ENCODE data around the gene SERF2. TPM values are rescaled to one million over a fixed set of nuclear protein-coding genes. Genes with fewer than 3 reads are reported as not detected.
A peak's percentile ranks its signal among the peaks of the same experiment; 100 is the strongest.

Gene SERF2
- total and polyA plus RNA-seq, 2 experiments from 2014 or later, result 996 to 3,311 TPM

DNA sequence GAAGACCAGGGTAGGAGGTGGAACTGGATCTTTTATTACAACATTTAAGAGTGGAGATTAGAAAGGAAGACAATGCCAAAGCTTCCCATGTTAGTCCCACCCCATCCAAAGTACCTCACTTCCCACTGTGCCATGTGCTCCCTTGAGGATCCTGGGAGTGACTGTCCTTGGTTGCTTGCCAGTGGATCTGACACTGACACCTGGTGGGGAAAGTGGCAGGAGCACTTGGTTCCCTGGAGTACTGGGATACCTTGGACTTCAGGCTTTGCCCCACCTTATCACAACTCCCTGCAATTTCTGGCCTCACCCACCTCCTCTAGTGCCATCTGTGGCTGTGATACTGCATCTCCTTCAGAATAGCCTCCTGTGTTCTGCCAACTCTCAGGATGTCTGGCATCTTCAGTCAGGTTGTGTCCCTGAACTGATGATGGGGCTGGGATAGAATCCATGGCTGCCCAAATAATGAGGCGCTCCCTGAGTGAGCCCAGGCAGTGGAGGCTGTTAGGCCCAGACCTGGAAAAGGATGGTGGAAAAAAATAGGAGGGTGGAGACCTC is 16.6 kb upstream of the SERF2 start:
- Histone ChIP-seq H3K27ac (no peak overlapping the region), H3K9ac (no peak overlapping the region), H3K79me2 (ENCODE audit: insufficient read depth) (no peaks in the 10 kb centered on the region), H2AFZ (no peak overlapping the region), H4K20me1 (ENCODE audit: insufficient read depth) (no peaks in the 10 kb centered on the region), H3K9me2 (ENCODE audit: insufficient read depth) (no peaks in the 10 kb centered on the region), H3K4me2 (ENCODE audit: unreplicated experiment) (no peak overlapping the region), H3F3A (ENCODE audit: insufficient read depth) (peaks cover 60% of the 10 kb centered on the region), H3K9me3 (ENCODE audit: low read depth) (no peaks in the 10 kb centered on the region), H3K27me3 (replicated peaks; ENCODE audit: insufficient read depth) (no peaks in the 10 kb centered on the region), H3K36me3 (ENCODE audit: low read depth) (peaks cover 27% of the 10 kb centered on the region), H3K4me1 (ENCODE audit: insufficient read depth) (peaks cover 7% of the 10 kb centered on the region; the same call in 1 of the 2 replicates), H3K4me3 (no peak overlapping the region)
- peak; percentile 74 for DNase-seq
- 90 to 94% methylated on average over 1 of the region's 1 CpG for WGBS, 2 experiments (ENCODE audit: low coverage in 1 of 2, low lambda C conversion rate in 2 of 2, missing lambda C conversion rate in 2 of 2)
- in situ Hi-C loops (cut with MboI), result no loop called here
- no peak for TF ChIP-seq EZH2 (IDR thresholded peaks at IDR 0.05; ENCODE audit: insufficient read depth, poor library complexity, severe bottlenecking)
- no peak for TF ChIP-seq EZH2phosphoT487 (IDR thresholded peaks at IDR 0.05; ENCODE audit: insufficient read depth, low read depth)

DNA sequence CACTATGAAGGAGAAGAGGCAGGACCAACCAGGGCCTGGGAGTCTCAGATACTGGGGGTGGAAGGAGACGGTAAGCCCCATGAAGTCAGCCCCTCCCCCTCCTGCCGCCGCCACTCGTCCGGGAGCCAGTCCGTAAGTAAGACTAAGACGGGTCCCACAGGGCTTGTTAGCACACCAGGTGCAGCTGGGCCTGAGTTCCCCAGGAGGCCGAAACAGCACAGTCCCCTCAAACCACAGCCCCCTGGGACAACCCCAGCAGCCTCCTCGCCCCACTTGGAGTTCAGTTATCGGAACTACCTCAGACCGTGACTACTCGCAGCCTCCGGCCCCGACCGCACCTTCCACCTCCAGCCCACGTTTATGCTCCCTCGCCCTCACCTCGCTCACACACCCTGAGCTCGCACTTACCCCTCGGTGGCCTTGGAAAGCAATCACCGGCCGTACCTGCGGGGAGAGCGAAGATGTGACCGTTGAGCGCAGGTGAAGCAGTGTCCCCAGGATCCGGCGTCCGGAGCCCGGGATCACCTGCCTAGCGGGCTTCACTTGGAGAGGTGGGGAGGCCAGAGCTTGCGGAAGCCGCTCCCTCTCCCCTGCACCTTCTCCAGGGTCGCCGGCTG is 15.9 kb upstream of the SERF2 start:
- in situ Hi-C loops (cut with MboI), result no loop called here
- Histone ChIP-seq H3K27me3 (replicated peaks; ENCODE audit: insufficient read depth) (no peaks in the 10 kb centered on the region), H3K4me3 (peak overlapping the region; percentile 85), H3K9me3 (ENCODE audit: low read depth) (no peaks in the 10 kb centered on the region), H3K4me1 (ENCODE audit: insufficient read depth) (peaks cover 7% of the 10 kb centered on the region; the same call in 1 of the 2 replicates), H3K4me2 (ENCODE audit: unreplicated experiment) (peak overlapping the region; percentile 93), H3F3A (ENCODE audit: insufficient read depth) (peaks cover 53% of the 10 kb centered on the region), H3K36me3 (ENCODE audit: low read depth) (peaks cover 20% of the 10 kb centered on the region), H3K9ac (peak overlapping the region; percentile 78; the same call in 1 of the 2 replicates), H4K20me1 (ENCODE audit: insufficient read depth) (no peaks in the 10 kb centered on the region), H3K27ac (no peak overlapping the region), H3K9me2 (ENCODE audit: insufficient read depth) (no peaks in the 10 kb centered on the region), H3K79me2 (ENCODE audit: insufficient read depth) (no peaks in the 10 kb centered on the region), H2AFZ (peak overlapping the region; percentile 91; the same call in 1 of the 2 replicates)
- TF ChIP-seq EZH2 (IDR thresholded peaks at IDR 0.05; ENCODE audit: insufficient read depth, poor library complexity, severe bottlenecking), result no peak
- no peak for TF ChIP-seq EZH2phosphoT487 (IDR thresholded peaks at IDR 0.05; ENCODE audit: insufficient read depth, low read depth)
- no peak for DNase-seq
- WGBS, 2 experiments (ENCODE audit: low coverage in 1 of 2, low lambda C conversion rate in 2 of 2, missing lambda C conversion rate in 2 of 2), result 54% methylated on average over 31 to 35 of the region's 35 CpGs

DNA sequence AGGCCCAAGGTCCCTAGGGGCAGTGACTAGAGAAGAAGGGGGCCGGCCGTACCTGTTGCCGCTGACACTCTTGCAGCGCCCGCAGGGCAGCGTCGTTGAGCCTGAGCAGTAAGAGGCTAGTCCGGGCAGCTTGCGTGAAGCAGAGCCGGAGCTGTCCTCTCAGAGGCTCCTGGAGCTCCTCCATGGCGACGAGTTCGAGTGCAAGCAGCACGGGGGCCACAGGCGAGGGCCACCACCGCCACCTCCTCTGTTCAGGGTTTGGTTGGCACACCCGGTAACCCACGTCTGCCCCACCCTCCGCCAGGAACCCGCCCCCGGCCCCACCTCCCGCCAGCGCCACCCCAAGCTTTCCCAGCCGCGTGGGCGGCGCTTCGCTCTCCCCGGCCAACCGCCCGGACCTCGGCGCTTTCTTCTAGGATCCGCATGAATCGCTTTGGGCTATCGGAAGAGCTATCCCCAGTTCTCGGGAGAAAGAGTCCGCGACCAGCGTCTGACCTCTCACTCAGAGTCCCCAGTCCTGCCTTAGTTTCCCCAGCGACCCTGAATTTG is 15.3 kb upstream of the SERF2 start, which contains the start of gene ELL3:
ELL3 (minus strand) TSS at position 249 of the 549 bp plus-strand sequence; CDS start at position 184, 65 bp downstream.
- Histone ChIP-seq H3K27me3 (replicated peaks; ENCODE audit: insufficient read depth) (no peaks in the 10 kb centered on the region), H3K9ac (peak within 1 kb of the TSS; percentile 78), H3F3A (ENCODE audit: insufficient read depth) (peaks cover 47% of the 10 kb centered on the region), H3K9me2 (ENCODE audit: insufficient read depth) (no peaks in the 10 kb centered on the region), H3K79me2 (ENCODE audit: insufficient read depth) (no peaks in the 10 kb centered on the region), H3K36me3 (ENCODE audit: low read depth) (peaks cover 15% of the 10 kb centered on the region), H3K4me3 (peak within 1 kb of the TSS; percentile 85), H3K27ac (peak within 1 kb of the TSS; percentile 64), H3K4me1 (ENCODE audit: insufficient read depth) (peaks cover 7% of the 10 kb centered on the region; the same call in 1 of the 2 replicates), H2AFZ (peak within 1 kb of the TSS; percentile 91), H3K9me3 (ENCODE audit: low read depth) (no peaks in the 10 kb centered on the region), H3K4me2 (ENCODE audit: unreplicated experiment) (peak within 1 kb of the TSS; percentile 93), H4K20me1 (ENCODE audit: insufficient read depth) (no peaks in the 10 kb centered on the region)
- in situ Hi-C loops (cut with MboI), result no loop called here
- TF ChIP-seq EZH2phosphoT487 (IDR thresholded peaks at IDR 0.05; ENCODE audit: insufficient read depth, low read depth) (no peak), EZH2 (IDR thresholded peaks at IDR 0.05; ENCODE audit: insufficient read depth, poor library complexity, severe bottlenecking) (no peak)
- peak; percentile 88 for DNase-seq
- 1 to 2% methylated on average over 32 to 41 of the region's 41 CpGs for WGBS, 2 experiments (ENCODE audit: low coverage in 1 of 2, low lambda C conversion rate in 2 of 2, missing lambda C conversion rate in 2 of 2)

DNA sequence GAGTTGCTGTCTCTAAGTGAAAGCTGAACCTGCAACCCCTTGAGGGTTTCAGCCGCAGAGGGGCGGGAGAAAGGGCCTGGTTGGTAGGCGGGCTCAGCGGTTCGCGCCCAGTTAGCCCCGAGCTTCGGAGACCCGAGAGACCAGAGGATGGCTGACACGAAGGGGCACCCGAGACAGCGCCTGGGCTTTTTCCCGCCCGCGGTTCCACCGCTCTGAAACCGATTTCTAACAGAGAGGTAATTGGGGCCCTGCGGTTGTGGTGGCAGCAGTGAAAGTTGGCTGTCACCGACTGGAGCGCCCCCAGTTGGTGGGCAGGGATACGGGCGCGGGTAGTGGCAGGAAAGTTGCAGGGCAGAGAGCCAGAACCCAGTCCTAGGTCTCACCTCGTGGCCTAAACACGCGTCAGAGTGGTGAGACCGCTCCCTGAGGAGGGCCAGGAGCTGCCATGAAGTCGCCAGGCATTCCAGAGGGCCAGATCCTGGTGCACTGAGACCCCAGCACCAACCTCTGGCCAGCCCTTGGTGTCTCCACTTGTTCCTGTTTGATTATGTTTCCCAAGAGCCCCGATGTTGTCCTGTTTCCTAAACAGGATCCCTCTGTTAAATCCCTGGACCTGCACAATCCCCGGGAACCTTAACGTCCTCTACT is 14.7 kb upstream of the SERF2 start:
- peaks cover 9% of the 10 kb centered on the region for H3K36me3 ChIP-seq (ENCODE audit: low read depth)
- peak overlapping the region; percentile 85 for H3K4me3 ChIP-seq
- 2 to 5% methylated on average over 28 to 31 of the region's 31 CpGs for WGBS, 2 experiments (ENCODE audit: low coverage in 1 of 2, low lambda C conversion rate in 2 of 2, missing lambda C conversion rate in 2 of 2)
- H3K79me2 ChIP-seq (ENCODE audit: insufficient read depth), result no peaks in the 10 kb centered on the region
- H3F3A ChIP-seq (ENCODE audit: insufficient read depth), result peaks cover 41% of the 10 kb centered on the region
- no peaks in the 10 kb centered on the region for H3K27me3 ChIP-seq (replicated peaks; ENCODE audit: insufficient read depth)
- H2AFZ ChIP-seq, result peak overlapping the region; percentile 91
- H3K9ac ChIP-seq, result peak overlapping the region; percentile 78
- peak overlapping the region; percentile 93 for H3K4me2 ChIP-seq (ENCODE audit: unreplicated experiment)
- in situ Hi-C loops (cut with MboI), result no loop called here
- H4K20me1 ChIP-seq (ENCODE audit: insufficient read depth), result no peaks in the 10 kb centered on the region
- H3K4me1 ChIP-seq (ENCODE audit: insufficient read depth), result peaks cover 7% of the 10 kb centered on the region; the same call in 1 of the 2 replicates
- TF ChIP-seq EZH2 (IDR thresholded peaks at IDR 0.05; ENCODE audit: insufficient read depth, poor library complexity, severe bottlenecking) (no peak), EZH2phosphoT487 (IDR thresholded peaks at IDR 0.05; ENCODE audit: insufficient read depth, low read depth) (no peak)
- H3K9me2 ChIP-seq (ENCODE audit: insufficient read depth), result no peaks in the 10 kb centered on the region
- DNase-seq, result peak; percentile 87
- H3K9me3 ChIP-seq (ENCODE audit: low read depth), result no peaks in the 10 kb centered on the region
- H3K27ac ChIP-seq, result peak overlapping the region; percentile 64

Measured in GM23248 (cell line).